ENCODE data around the gene RREB1. TPM values are rescaled to one million over a fixed set of nuclear protein-coding genes. Genes with fewer than 3 reads are reported as not detected.

Gene RREB1
- total and polyA plus RNA-seq, 12 donors, result 8.0 to 79.5 (median 48.7) TPM

GRCh38 chr6:7111095-7111690, 3.4 kb downstream of the RREB1 start:
- TF ChIP-seq POLR2A (IDR thresholded peaks at IDR 0.05) (no peak), CTCF (IDR thresholded peaks at IDR 0.05) (no peak)
- WGBS, 4 donors, result 47 to 57% (median 51%) methylated on average over 4 of the region's 4 CpGs
- no peak for DNase-seq
- H3K4me1 ChIP-seq (replicated peaks in 1 of 2), result peaks cover 18 to 58% of the 10 kb centered on the region in 2 donors
- H3K4me3 ChIP-seq, result no peak overlapping the region
- H3K36me3 ChIP-seq (replicated peaks in 1 of 2), result no peaks in the 10 kb centered on the region
- no peaks in the 10 kb centered on the region for H3K9me3 ChIP-seq (replicated peaks in 1 of 3)
- intact Hi-C loops (cut with DNase I), result no loop called here
- peak overlapping the region in 2 of 5 donors; percentile 50 to 97 for H3K27ac ChIP-seq
- H3K27me3 ChIP-seq, result no peaks in the 10 kb centered on the region

- H3K4me1 ChIP-seq (replicated peaks in 1 of 2), result peaks cover 18 to 67% of the 10 kb centered on the region in 2 donors
- TF ChIP-seq CTCF (IDR thresholded peaks at IDR 0.05), result no peak
- no peak for TF ChIP-seq POLR2A (IDR thresholded peaks at IDR 0.05)
- H3K36me3 ChIP-seq (replicated peaks in 1 of 2), result no peaks in the 10 kb centered on the region
- DNase-seq, result no peak
- H3K27me3 ChIP-seq, result no peaks in the 10 kb centered on the region
- no peaks in the 10 kb centered on the region for H3K9me3 ChIP-seq (replicated peaks in 1 of 3)
- intact Hi-C loops (cut with DNase I), result no loop called here
- H3K27ac ChIP-seq, result peak overlapping the region in 1 of 5 donors; percentile 50
- H3K4me3 ChIP-seq, result no peak overlapping the region
These were observed 4.4 kb downstream of the RREB1 start for GRCh38 chr6:7112171-7112570.

- Histone ChIP-seq H3K27ac (peak overlapping the region in 2 of 5 donors; percentile 7 to 50), H3K4me3 (no peak overlapping the region), H3K4me1 (replicated peaks in 1 of 2) (peaks cover 18 to 68% of the 10 kb centered on the region in 2 donors), H3K9me3 (replicated peaks in 1 of 3) (no peaks in the 10 kb centered on the region), H3K27me3 (no peaks in the 10 kb centered on the region), H3K36me3 (replicated peaks in 1 of 2) (no peaks in the 10 kb centered on the region)
- intact Hi-C loops (cut with DNase I), result no loop called here
- no peak for TF ChIP-seq POLR2A (IDR thresholded peaks at IDR 0.05)
- no peak for TF ChIP-seq CTCF (IDR thresholded peaks at IDR 0.05)
- peak in 4 of 7 donors; percentile 38 to 67 (median 38) for DNase-seq
- WGBS, 4 donors, result 38 to 49% (median 40%) methylated on average over 15 of the region's 15 CpGs
These were observed 5.1 kb downstream of the RREB1 start for GRCh38 chr6:7112741-7113313.

DNA sequence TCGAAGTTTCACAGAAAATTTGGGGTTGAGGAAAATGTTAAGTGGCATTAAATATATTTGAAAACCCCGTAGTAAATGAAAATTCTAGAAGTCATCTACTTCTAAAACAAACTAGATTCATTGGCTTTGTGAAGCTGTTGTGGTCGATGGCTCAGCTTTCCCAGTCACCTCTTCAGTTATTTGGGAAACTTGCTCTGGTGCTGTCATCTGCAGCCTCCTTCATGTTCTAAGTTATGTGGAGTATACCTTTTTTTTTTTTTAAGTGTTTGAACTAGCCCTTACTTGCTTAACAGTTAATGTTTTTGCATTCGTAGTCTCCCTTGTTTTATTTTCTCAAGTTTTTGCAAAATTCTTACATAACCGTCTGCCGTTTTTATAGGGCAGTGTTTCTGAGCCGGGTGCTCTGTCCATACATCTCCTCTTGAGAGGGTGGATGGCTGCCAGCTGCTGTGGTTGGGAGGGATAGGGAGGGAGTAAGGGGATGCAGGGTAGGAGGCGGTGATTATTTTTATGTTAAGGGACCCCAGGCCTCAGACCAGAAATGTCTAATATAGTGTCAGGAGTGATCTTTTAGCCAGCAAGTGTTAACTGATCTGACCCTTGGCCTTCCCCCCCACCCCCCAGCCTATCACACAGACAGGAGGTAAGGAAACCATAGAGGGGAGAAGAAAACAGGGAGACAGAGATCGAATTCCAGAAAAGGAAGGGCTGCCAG, 7.1 kb downstream of the RREB1 start:
- Histone ChIP-seq H3K27ac (peak overlapping the region in 3 of 5 donors; percentile 1 to 52 (median 32)), H3K27me3 (no peaks in the 10 kb centered on the region), H3K4me1 (replicated peaks in 1 of 2) (peaks cover 18 to 65% of the 10 kb centered on the region in 2 donors), H3K9me3 (replicated peaks in 1 of 3) (no peaks in the 10 kb centered on the region), H3K36me3 (replicated peaks in 1 of 2) (no peaks in the 10 kb centered on the region), H3K4me3 (no peak overlapping the region)
- DNase-seq, result no peak
- WGBS, 4 donors, result 59 to 67% (median 64%) methylated on average over 9 of the region's 9 CpGs
- intact Hi-C loops (cut with DNase I), result no loop called here
- no peak for TF ChIP-seq CTCF (IDR thresholded peaks at IDR 0.05)
- no peak for TF ChIP-seq POLR2A (IDR thresholded peaks at IDR 0.05)

Data from adrenal gland (tissue), 12 donors.